ENCODE results near the gene HK1.
A peak's percentile ranks its signal among the peaks of the same experiment; 100 is the strongest.

Gene HK1

DNA sequence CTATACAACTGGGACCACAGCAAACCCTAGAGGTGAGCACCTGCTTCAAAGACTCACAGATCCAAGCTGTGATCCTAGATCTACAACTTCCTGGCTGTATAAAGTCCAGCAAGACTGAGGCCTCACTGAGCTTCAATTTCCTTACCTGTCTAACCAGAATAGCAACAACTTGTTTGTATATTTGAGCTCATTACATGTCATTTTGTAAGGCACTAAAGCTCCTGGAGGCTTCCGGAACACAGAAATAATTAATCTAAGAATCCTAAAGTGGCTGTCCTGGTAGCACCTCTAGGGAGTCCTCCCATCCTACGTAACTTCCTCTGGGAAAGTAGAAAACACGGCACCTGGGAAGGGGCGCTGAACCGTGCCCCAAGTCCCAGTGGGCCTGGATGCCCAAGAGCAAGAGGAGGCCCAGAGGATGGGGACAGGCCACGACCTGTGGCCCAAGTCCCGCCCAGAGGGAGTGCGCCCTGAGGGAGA lies 39.4 kb downstream of the HK1 start:
- H3K4me2 ChIP-seq (ENCODE audit: low read length) = peak overlapping the region; percentile 90
- H3K27me3 ChIP-seq (ENCODE audit: low read depth, low read length) = no peaks in the 10 kb centered on the region
- no peaks in the 10 kb centered on the region for H3K36me3 ChIP-seq (replicated peaks; ENCODE audit: low read depth, low read length)
- H4K20me1 ChIP-seq (ENCODE audit: insufficient read depth, low read length) = peaks cover 7% of the 10 kb centered on the region; the same call in 1 of the 2 replicates
- H3K79me2 ChIP-seq (ENCODE audit: low read length) = peaks cover 35% of the 10 kb centered on the region
- peak overlapping the region; percentile 77 for H3K27ac ChIP-seq (ENCODE audit: low read length)
- no peak for TF ChIP-seq EZH2phosphoT487 (IDR thresholded peaks at IDR 0.05; ENCODE audit: low read depth)
- TF ChIP-seq, protein P1, sequence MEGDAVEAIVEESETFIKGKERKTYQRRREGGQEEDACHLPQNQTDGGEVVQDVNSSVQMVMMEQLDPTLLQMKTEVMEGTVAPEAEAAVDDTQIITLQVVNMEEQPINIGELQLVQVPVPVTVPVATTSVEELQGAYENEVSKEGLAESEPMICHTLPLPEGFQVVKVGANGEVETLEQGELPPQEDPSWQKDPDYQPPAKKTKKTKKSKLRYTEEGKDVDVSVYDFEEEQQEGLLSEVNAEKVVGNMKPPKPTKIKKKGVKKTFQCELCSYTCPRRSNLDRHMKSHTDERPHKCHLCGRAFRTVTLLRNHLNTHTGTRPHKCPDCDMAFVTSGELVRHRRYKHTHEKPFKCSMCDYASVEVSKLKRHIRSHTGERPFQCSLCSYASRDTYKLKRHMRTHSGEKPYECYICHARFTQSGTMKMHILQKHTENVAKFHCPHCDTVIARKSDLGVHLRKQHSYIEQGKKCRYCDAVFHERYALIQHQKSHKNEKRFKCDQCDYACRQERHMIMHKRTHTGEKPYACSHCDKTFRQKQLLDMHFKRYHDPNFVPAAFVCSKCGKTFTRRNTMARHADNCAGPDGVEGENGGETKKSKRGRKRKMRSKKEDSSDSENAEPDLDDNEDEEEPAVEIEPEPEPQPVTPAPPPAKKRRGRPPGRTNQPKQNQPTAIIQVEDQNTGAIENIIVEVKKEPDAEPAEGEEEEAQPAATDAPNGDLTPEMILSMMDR (IDR thresholded peaks at IDR 0.05; ENCODE audit: low read depth, low read length) = no peak
- H3K9me3 ChIP-seq (ENCODE audit: insufficient read depth, low read length) = no peaks in the 10 kb centered on the region
- peak overlapping the region; percentile 70 for H2AFZ ChIP-seq (ENCODE audit: low read depth, low read length)
- H3K9ac ChIP-seq (ENCODE audit: low read length) = peak overlapping the region; percentile 92
- peaks cover 18% of the 10 kb centered on the region for H3K4me1 ChIP-seq (ENCODE audit: low read length)
- H3K4me3 ChIP-seq (ENCODE audit: low read length) = peak overlapping the region; percentile 98

DNA sequence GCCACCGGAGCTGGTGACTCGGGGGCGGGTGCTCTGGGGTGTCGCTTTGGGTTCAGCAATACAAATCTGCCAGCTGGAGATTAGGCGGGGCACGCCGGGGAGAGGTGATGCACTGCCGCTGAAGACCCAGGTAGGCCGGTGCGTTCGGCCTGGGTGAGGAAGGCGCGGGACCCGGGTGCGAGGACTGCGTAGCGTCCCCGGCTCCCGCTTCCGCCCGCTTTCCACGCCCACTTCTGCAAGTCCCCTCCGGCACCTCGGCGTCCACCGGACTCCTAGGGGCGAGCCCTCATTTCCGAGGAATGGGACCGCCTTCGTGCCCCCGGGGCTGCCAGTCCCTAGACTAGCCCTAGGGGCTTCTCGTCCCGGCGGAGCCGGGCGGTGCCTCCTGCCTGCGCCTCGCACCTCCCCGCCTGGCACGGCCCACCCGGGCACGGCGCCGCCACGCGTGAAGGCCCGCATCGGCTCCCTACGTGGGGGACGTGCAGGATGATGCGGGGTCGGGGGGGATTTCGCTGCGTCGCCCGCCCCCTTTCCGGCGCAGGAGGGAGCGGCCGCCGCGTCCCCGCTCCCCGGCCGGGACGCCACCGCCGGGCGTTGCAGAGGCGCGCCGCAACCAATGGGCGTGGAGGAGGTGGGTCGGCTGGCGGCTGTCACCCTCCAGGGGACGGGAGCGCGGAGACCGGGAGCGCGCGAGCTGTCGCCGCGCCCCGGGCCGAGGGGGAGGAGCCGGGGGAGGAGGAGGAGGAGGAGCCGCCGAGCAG lies 40.0 kb downstream of the HK1 start:
- peaks cover 35% of the 10 kb centered on the region for H3K79me2 ChIP-seq (ENCODE audit: low read length)
- H2AFZ ChIP-seq (ENCODE audit: low read depth, low read length) = peak overlapping the region; percentile 77
- peaks cover 7% of the 10 kb centered on the region; the same call in 1 of the 2 replicates for H4K20me1 ChIP-seq (ENCODE audit: insufficient read depth, low read length)

DNA sequence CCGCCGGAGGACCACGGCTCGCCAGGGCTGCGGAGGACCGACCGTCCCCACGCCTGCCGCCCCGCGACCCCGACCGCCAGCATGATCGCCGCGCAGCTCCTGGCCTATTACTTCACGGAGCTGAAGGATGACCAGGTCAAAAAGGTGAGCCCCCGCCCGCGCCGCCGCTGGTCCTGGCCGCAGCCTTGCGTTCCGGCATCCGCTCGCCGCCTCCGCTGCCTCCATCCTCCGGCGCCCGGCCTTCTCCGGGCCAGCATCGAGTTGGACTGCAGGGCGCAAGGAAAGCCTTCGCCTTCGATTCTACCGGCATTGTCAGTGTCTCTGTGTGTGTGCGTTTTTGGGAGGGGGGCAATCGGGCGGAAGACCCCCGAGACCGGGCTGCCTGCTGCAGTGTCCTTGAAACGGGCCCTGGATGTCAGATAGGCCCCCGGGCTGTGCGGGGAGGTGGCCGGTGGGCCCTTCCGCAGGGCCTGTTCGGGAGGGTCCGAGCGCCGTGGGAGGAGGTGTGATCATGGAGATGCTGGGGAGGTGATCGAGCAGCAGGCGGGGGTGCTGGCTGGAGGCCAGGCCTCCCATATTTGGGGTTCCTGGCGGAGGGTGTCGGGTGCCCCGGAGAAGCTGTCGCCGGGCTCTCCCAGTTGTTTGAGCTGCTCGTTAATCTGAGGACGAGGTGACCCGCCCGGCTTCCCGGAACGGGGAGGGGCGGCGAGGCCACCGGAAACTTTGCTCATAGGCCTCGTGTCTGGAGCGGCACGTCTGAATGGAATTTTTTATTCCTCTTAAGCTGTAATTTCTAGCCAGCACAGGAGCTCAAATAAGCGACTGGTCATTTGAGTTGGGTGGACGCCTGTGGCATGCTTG lies 40.8 kb downstream of the HK1 start:
- Histone ChIP-seq H3K9me3 (ENCODE audit: insufficient read depth, low read length) (no peaks in the 10 kb centered on the region), H3K4me3 (ENCODE audit: low read length) (peak overlapping the region; percentile 98), H3K79me2 (ENCODE audit: low read length) (peaks cover 37% of the 10 kb centered on the region), H3K36me3 (replicated peaks; ENCODE audit: low read depth, low read length) (no peaks in the 10 kb centered on the region), H3K27me3 (ENCODE audit: low read depth, low read length) (no peaks in the 10 kb centered on the region), H3K4me1 (ENCODE audit: low read length) (peaks cover 18% of the 10 kb centered on the region), H4K20me1 (ENCODE audit: insufficient read depth, low read length) (peaks cover 7% of the 10 kb centered on the region; the same call in 1 of the 2 replicates), H3K27ac (ENCODE audit: low read length) (no peak overlapping the region), H3K4me2 (ENCODE audit: low read length) (peak overlapping the region; percentile 87), H2AFZ (ENCODE audit: low read depth, low read length) (peak overlapping the region; percentile 75; the same call in 1 of the 2 replicates), H3K9ac (ENCODE audit: low read length) (peak overlapping the region; percentile 79)
- TF ChIP-seq, protein P1 (IDR thresholded peaks at IDR 0.05; ENCODE audit: low read depth, low read length) = no peak
- no peak for TF ChIP-seq EZH2phosphoT487 (IDR thresholded peaks at IDR 0.05; ENCODE audit: low read depth)

More for the DNA sequence above, 40.0 kb downstream of the HK1 start:
- Histone ChIP-seq H3K36me3 (replicated peaks; ENCODE audit: low read depth, low read length) (no peaks in the 10 kb centered on the region), H3K4me3 (ENCODE audit: low read length) (peak overlapping the region; percentile 98), H3K27me3 (ENCODE audit: low read depth, low read length) (no peaks in the 10 kb centered on the region), H3K4me2 (ENCODE audit: low read length) (peak overlapping the region; percentile 90), H3K27ac (ENCODE audit: low read length) (peak overlapping the region; percentile 77), H3K4me1 (ENCODE audit: low read length) (peaks cover 18% of the 10 kb centered on the region), H3K9ac (ENCODE audit: low read length) (peak overlapping the region; percentile 92), H3K9me3 (ENCODE audit: insufficient read depth, low read length) (no peaks in the 10 kb centered on the region)
- no peak for TF ChIP-seq EZH2phosphoT487 (IDR thresholded peaks at IDR 0.05; ENCODE audit: low read depth)
- TF ChIP-seq, protein P1 (IDR thresholded peaks at IDR 0.05; ENCODE audit: low read depth, low read length) = no peak
